GM23338 (cell line): ENCODE data around the gene ADAMTS17. TPM values are rescaled to one million over a fixed set of nuclear protein-coding genes. Genes with fewer than 3 reads are reported as not detected.

Experiments used
- ATAC-seq: fragments of 200-7000 bp; cut with Tn5 transposase; 3 replicates; pipeline ENCODE4 v1.9.1; 2020
- DNase-seq: peaks from one replicate; pipeline ENCODE4 v3.0.0-alpha.2; 2015; ENCODE audit warnings: low spot score
- H2AFZ ChIP-seq: fragments of 200-600 bp; sonication (generic); 2 replicates; pipeline ENCODE4 v1.8.0; 2016; ENCODE audit warnings: antibody characterized with exemption, mild to moderate bottlenecking, moderate library complexity
- H3F3A ChIP-seq: fragments of 200-600 bp; sonication (generic); replicated peaks from 2 replicates; pipeline ENCODE4 v1.8.0; 2017; ENCODE audit warnings: antibody characterized with exemption, mixed run types, low read depth
- H3K27ac ChIP-seq: fragments of 200-600 bp; sonication (generic); 2 replicates; pipeline ENCODE4 v1.6.1; 2016; ENCODE audit warnings: low read depth
- H3K27me3 ChIP-seq: fragments of 200-600 bp; sonication (generic); 2 replicates; pipeline ENCODE4 v1.8.0; 2016; ENCODE audit warnings: mild to moderate bottlenecking, mixed run types, moderate library complexity; ENCODE audit not compliant: insufficient read depth
- H3K36me3 ChIP-seq: fragments of 200-600 bp; sonication (generic); 2 replicates; pipeline ENCODE4 v1.8.0; 2016; ENCODE audit warnings: mild to moderate bottlenecking; ENCODE audit not compliant: insufficient read depth
- H3K4me1 ChIP-seq: fragments of 200-600 bp; sonication (generic); 2 replicates; pipeline ENCODE4 v1.8.0; 2016; ENCODE audit warnings: mild to moderate bottlenecking, moderate library complexity; ENCODE audit not compliant: insufficient read depth
- H3K4me2 ChIP-seq: fragments of 200-600 bp; sonication (generic); 2 replicates; pipeline ENCODE4 v1.7.1; 2017; ENCODE audit warnings: mixed run types
- H3K4me3 ChIP-seq: fragments of 200-600 bp; sonication (generic); 2 replicates; pipeline ENCODE4 v1.6.1; 2016; ENCODE audit warnings: mixed run types
- H3K79me2 ChIP-seq: fragments of 200-600 bp; sonication (generic); replicated peaks from 2 replicates; pipeline ENCODE4 v1.8.0; 2017; ENCODE audit warnings: mild to moderate bottlenecking; ENCODE audit not compliant: insufficient read depth
- H3K9me2 ChIP-seq: fragments of 200-600 bp; sonication (generic); 2 replicates; pipeline ENCODE4 v1.8.0; 2017; ENCODE audit not compliant: insufficient read depth
- H4K20me1 ChIP-seq: fragments of 200-600 bp; sonication (generic); replicated peaks from 2 replicates; pipeline ENCODE4 v1.8.0; 2017; ENCODE audit warnings: mild to moderate bottlenecking; ENCODE audit not compliant: insufficient read depth
- H3K27ac Mint-ChIP-seq: 2 replicates; pipeline ENCODE4 v1.8.0; 2020; ENCODE audit warnings: inconsistent platforms, mild to moderate bottlenecking, moderate library complexity, mixed read lengths
- H3K27me3 Mint-ChIP-seq: 3 replicates; pipeline ENCODE4 v1.8.0; 2022; ENCODE audit warnings: low read depth, mild to moderate bottlenecking, moderate library complexity, mixed read lengths, inconsistent platforms; ENCODE audit not compliant: insufficient read depth, poor library complexity
- H3K36me3 Mint-ChIP-seq: 3 replicates; pipeline ENCODE4 v1.8.0; 2021; ENCODE audit warnings: low read depth, mild to moderate bottlenecking, inconsistent platforms, moderate library complexity, mixed read lengths
- H3K4me1 Mint-ChIP-seq: 3 replicates; pipeline ENCODE4 v1.8.0; 2020; ENCODE audit warnings: mild to moderate bottlenecking, inconsistent platforms, mixed read lengths
- H3K4me3 Mint-ChIP-seq: 3 replicates; pipeline ENCODE4 v1.8.0; 2021; ENCODE audit warnings: moderate library complexity, mild to moderate bottlenecking, inconsistent platforms, mixed read lengths
- H3K9me3 Mint-ChIP-seq: 3 replicates; pipeline ENCODE4 v1.8.0; 2020; ENCODE audit warnings: moderate library complexity, mild to moderate bottlenecking, inconsistent platforms, mixed read lengths
- CREB1 ChIP-seq: fragments of 250-450 bp; sonication (Bioruptor Pico); IDR thresholded peaks from 2 replicates; pipeline ENCODE4 v1.5.0; 2020; ENCODE audit warnings: low read depth, mild to moderate bottlenecking, moderate library complexity
- ETS1 ChIP-seq: IDR thresholded peaks from 2 replicates; pipeline ENCODE4 v1.6.1; 2016; ENCODE audit warnings: antibody characterized with exemption
- EZH2 ChIP-seq: fragments of 200-600 bp; sonication (generic); IDR thresholded peaks from one replicate; pipeline ENCODE4 v1.8.0; 2017; ENCODE audit warnings: antibody characterized with exemption, mild to moderate bottlenecking, low read depth; ENCODE audit not compliant: unreplicated experiment
- NANOG ChIP-seq: IDR thresholded peaks from 2 replicates; pipeline ENCODE4 v1.6.1; 2016; ENCODE audit warnings: antibody characterized with exemption, borderline replicate concordance
- POLR2AphosphoS5 ChIP-seq: IDR thresholded peaks from 2 replicates; pipeline ENCODE4 v1.6.1; 2016; ENCODE audit warnings: antibody characterized with exemption, low read depth
- REST ChIP-seq: IDR thresholded peaks from one replicate; pipeline ENCODE4 v1.6.1; 2018; ENCODE audit warnings: antibody characterized with exemption; ENCODE audit not compliant: unreplicated experiment
- STAT1 ChIP-seq: IDR thresholded peaks from one replicate; pipeline ENCODE4 v1.6.1; 2016; ENCODE audit warnings: antibody characterized with exemption; ENCODE audit not compliant: unreplicated experiment
- polyA plus RNA-seq: library from polyadenylated mRNA; unstranded; fragments of >200 nt; fragmentation: Nextera tagmentation; extraction: Ambion mirVana; gene quantifications from 2 replicates; pipeline ENCODE4 v1.2.1, GENCODE V29; 2016
- total RNA-seq: library from RNA; depleted of rRNA; stranded (reverse); fragments of >200 nt; shearing (Covaris generic); gene quantifications from 2 replicates; pipeline ENCODE4 v1.2.3, GENCODE V29; 2014

Gene ADAMTS17
- total and polyA plus RNA-seq, 2 experiments from 2014 or later = 0.60 to 3.8 TPM

DNA sequence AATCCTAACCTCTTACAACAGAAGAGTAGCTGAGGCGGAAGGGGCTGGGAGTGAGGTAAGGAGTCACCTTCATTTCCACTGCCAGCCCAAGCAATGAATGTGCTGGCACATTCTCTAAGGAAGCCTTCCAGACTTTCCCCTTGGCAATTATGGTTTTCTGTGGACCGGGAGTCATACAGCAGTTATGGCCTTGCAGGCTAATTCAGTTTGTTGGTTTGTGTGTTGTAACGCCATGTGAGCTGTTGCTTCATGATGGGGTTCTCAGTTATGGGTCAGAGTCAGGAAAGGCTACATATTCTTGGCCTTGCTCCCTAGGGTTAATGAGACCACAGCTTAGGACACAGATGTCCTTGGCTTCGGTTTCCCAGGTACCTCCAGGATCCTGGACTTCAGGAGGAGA is 137.0 kb downstream of the ADAMTS17 start:
- no peaks in the 10 kb centered on the region for H3K79me2 ChIP-seq
- TF ChIP-seq EZH2 (no peak), REST (no peak), POLR2AphosphoS5 (no peak), NANOG (no peak), CREB1 (CRISPR knock-in tag) (no peak)
- no peak overlapping the region for H3K4me2 ChIP-seq
- Mint-ChIP-seq H3K27me3 (peaks cover 8% of the 10 kb centered on the region), H3K9me3 (no peaks in the 10 kb centered on the region; the same call in 2 of the 3 replicates), H3K27ac (no peak overlapping the region), H3K36me3 (no peaks in the 10 kb centered on the region; the same call in 2 of the 3 replicates), H3K4me1 (peaks cover 31% of the 10 kb centered on the region), H3K4me3 (no peak overlapping the region)
- H3K4me3 ChIP-seq = no peak overlapping the region
- no peaks in the 10 kb centered on the region for H3F3A ChIP-seq
- H3K27ac ChIP-seq = no peak overlapping the region
- no peaks in the 10 kb centered on the region for H3K9me2 ChIP-seq
- H3K27me3 ChIP-seq = no peaks in the 10 kb centered on the region
- no peak for DNase-seq
- no peaks in the 10 kb centered on the region; the same call in none of the 2 replicates for H3K4me1 ChIP-seq
- ATAC-seq = no peak
- no peaks in the 10 kb centered on the region for H3K36me3 ChIP-seq
- H2AFZ ChIP-seq = no peak overlapping the region
- no peaks in the 10 kb centered on the region for H4K20me1 ChIP-seq

DNA sequence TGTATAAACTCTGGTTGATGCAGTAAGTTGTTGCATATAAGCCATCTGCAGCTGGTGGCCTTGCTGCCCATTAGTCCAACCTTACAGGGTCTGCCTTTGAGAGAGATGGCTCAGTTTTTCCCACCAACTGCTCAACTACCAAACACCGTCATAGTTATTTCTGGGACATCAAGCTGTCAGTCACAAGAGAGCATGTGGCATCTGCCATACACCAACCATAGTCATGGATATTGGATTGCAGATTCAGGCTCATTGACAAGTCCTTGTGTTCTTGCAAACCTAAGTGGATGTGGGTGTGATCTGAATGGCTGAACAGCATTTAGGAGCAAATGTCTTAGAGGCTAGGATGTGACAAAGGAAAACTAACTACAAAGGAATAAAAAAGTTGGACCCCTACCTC is 137.6 kb downstream of the ADAMTS17 start:
- Mint-ChIP-seq H3K9me3 (no peaks in the 10 kb centered on the region; the same call in 2 of the 3 replicates), H3K27ac (no peak overlapping the region)
- no peaks in the 10 kb centered on the region for H4K20me1 ChIP-seq
- TF ChIP-seq REST (no peak), ETS1 (no peak), STAT1 (no peak)

More for the DNA sequence above, 137.6 kb downstream of the ADAMTS17 start:
- H3K4me3 Mint-ChIP-seq = no peak overlapping the region
- Histone ChIP-seq H3K9me2 (no peaks in the 10 kb centered on the region), H3F3A (no peaks in the 10 kb centered on the region), H3K4me1 (no peaks in the 10 kb centered on the region; the same call in none of the 2 replicates), H3K36me3 (no peaks in the 10 kb centered on the region), H3K27ac (no peak overlapping the region), H2AFZ (no peak overlapping the region), H3K27me3 (no peaks in the 10 kb centered on the region), H3K4me2 (no peak overlapping the region), H3K4me3 (no peak overlapping the region), H3K79me2 (no peaks in the 10 kb centered on the region)
- H3K36me3 Mint-ChIP-seq = no peaks in the 10 kb centered on the region; the same call in 2 of the 3 replicates
- peaks cover 9% of the 10 kb centered on the region for H3K27me3 Mint-ChIP-seq
- peaks cover 31% of the 10 kb centered on the region for H3K4me1 Mint-ChIP-seq
- no peak for DNase-seq
- ATAC-seq = no peak
